Caco-2 (cell line): ENCODE results near the gene EPSTI1. TPM values are rescaled to one million over a fixed set of nuclear protein-coding genes. Genes with fewer than 3 reads are reported as not detected.

Experiments used
- BruUV-seq: library from RNA; stranded (reverse); fragments of 400-500 nt; replicated peaks from 2 replicates; lab custom pipeline; 2021; lab: Mats Ljungman, UMichigan
- CTCF ChIA-PET: fragments of 300-600 bp; sonication (Branson Sonifier 250); formaldehyde crosslinking; loops from one replicate; lab custom pipeline; 2022; ENCODE audit warnings: antibody characterized with exemption; lab: Charles Lee
- POLR2A ChIA-PET: fragments of 300-600 bp; sonication (Branson Sonifier 250); formaldehyde crosslinking; loops from one replicate; lab custom pipeline; 2022; ENCODE audit warnings: antibody characterized with exemption; lab: Charles Lee
- DNase-seq, 2 experiments: peaks; one replicate each; pipeline versions ENCODE4 v3.0.0 to v3.0.0-alpha.2; 2020 to 2022
- H3K27me3 ChIP-seq: replicated peaks from 2 replicates; pipeline ENCODE4 v1.6.0; 2011; ENCODE audit warnings: low read length; ENCODE audit not compliant: control insufficient read depth, insufficient read depth
- H3K36me3 ChIP-seq: 2 replicates; pipeline ENCODE4 v1.5.1; 2011; ENCODE audit warnings: low read length; ENCODE audit not compliant: control insufficient read depth, insufficient read depth
- H3K4me1 ChIP-seq: fragments of 250-450 bp; sonication (Bioruptor Pico); 2 replicates; pipeline ENCODE4 v1.5.1; 2020; ENCODE audit warnings: mild to moderate bottlenecking
- H3K4me3 ChIP-seq: 2 replicates; pipeline ENCODE4 v1.5.1; 2011; ENCODE audit warnings: low read depth, mild to moderate bottlenecking, control low read depth, low read length
- H3K9me3 ChIP-seq: fragments of 250-450 bp; sonication (Bioruptor Pico); 2 replicates; pipeline ENCODE4 v1.5.1; 2020; ENCODE audit warnings: mild to moderate bottlenecking, moderate library complexity
- H3K27ac Mint-ChIP-seq: one replicate; pipeline ENCODE4 v1.8.0; 2022; ENCODE audit warnings: mixed read lengths; ENCODE audit not compliant: unreplicated experiment
- H3K27me3 Mint-ChIP-seq: one replicate; pipeline ENCODE4 v1.8.0; 2022; ENCODE audit warnings: mixed read lengths; ENCODE audit not compliant: insufficient read depth, unreplicated experiment
- H3K36me3 Mint-ChIP-seq: one replicate; pipeline ENCODE4 v1.8.0; 2022; ENCODE audit warnings: mild to moderate bottlenecking, mixed read lengths; ENCODE audit not compliant: insufficient read depth, unreplicated experiment
- H3K4me1 Mint-ChIP-seq: one replicate; pipeline ENCODE4 v1.8.0; 2022; ENCODE audit warnings: low read depth, mixed read lengths; ENCODE audit not compliant: unreplicated experiment
- H3K4me3 Mint-ChIP-seq: one replicate; pipeline ENCODE4 v1.8.0; 2022; ENCODE audit warnings: mild to moderate bottlenecking, moderate library complexity, mixed read lengths; ENCODE audit not compliant: unreplicated experiment
- H3K9me3 Mint-ChIP-seq: one replicate; pipeline ENCODE4 v1.8.0; 2022; ENCODE audit warnings: mixed read lengths; ENCODE audit not compliant: unreplicated experiment
- intact Hi-C: fragments of 100-400 bp; cut with micrococcal nuclease; formaldehyde crosslinking; loops from one replicate; pipeline ENCODE4 v1.10.0; 2022; ENCODE audit not compliant: unreplicated experiment
- total RNA-seq: library from RNA; stranded (reverse); gene quantifications from 2 replicates; pipeline ENCODE4 v1.2.3, GENCODE V29; 2022
- TF ChIP-seq, protein P1 (sequence below), 2 experiments: fragments of 200-600 bp in 1 of 2; IDR thresholded peaks; 1 replicate in 1 of 2; 2 replicates in 1 of 2; pipeline versions ENCODE4 v1.5.1 to v1.8.0; 2011 to 2022; ENCODE audit warnings: antibody characterized with exemption in 1 of 2, control low read depth in 1 of 2, inconsistent platforms in 1 of 2, low read depth in 1 of 2, low read length in 1 of 2, mild to moderate bottlenecking in 1 of 2, moderate library complexity in 1 of 2; ENCODE audit not compliant: insufficient read depth in 1 of 2, severe bottlenecking in 1 of 2, unreplicated experiment in 1 of 2

EPSTI1 gene
- total RNA-seq, 1 experiment from 2014 or later = 86.5 TPM

DNA sequence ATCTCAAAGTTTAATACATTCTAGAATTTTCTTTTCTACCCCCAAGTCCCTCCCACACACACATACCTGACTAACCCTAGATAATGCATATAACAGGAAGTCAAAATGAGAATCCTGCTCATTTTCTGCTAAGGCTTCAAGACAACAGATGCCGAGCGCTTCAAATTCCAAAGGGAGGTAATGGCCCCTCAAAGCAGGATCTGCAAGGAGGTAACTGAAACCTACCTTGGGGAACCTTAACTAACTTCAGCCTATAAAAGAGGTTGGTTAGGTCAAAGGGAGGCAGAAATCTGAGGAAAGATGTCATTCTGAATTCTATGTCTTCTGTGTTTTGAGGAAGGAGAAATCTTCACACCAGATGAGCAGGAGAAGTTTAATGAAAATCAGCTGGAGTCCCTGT is 26.8 kb downstream of the EPSTI1 start:
- no peak for DNase-seq
- H3K27me3 Mint-ChIP-seq = no peaks in the 10 kb centered on the region
- Histone ChIP-seq H3K27me3 (no peaks in the 10 kb centered on the region), H3K4me1 (peaks cover 38% of the 10 kb centered on the region), H3K9me3 (no peaks in the 10 kb centered on the region), H3K36me3 (no peaks in the 10 kb centered on the region; the same call in 1 of the 2 replicates), H3K4me3 (no peak overlapping the region)
- ChIA-PET POLR2A (no interaction called here), CTCF (no interaction called here)
- no peak overlapping the region for H3K27ac Mint-ChIP-seq
- no peaks in the 10 kb centered on the region for H3K9me3 Mint-ChIP-seq
- intact Hi-C loops = no loop called here
- BruUV-seq = no TSS peak
- TF ChIP-seq, protein P1, sequence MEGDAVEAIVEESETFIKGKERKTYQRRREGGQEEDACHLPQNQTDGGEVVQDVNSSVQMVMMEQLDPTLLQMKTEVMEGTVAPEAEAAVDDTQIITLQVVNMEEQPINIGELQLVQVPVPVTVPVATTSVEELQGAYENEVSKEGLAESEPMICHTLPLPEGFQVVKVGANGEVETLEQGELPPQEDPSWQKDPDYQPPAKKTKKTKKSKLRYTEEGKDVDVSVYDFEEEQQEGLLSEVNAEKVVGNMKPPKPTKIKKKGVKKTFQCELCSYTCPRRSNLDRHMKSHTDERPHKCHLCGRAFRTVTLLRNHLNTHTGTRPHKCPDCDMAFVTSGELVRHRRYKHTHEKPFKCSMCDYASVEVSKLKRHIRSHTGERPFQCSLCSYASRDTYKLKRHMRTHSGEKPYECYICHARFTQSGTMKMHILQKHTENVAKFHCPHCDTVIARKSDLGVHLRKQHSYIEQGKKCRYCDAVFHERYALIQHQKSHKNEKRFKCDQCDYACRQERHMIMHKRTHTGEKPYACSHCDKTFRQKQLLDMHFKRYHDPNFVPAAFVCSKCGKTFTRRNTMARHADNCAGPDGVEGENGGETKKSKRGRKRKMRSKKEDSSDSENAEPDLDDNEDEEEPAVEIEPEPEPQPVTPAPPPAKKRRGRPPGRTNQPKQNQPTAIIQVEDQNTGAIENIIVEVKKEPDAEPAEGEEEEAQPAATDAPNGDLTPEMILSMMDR (IDR thresholded peaks at IDR 0.05; ENCODE audit: insufficient read depth in 1 of 2, low read depth in 1 of 2, low read length in 1 of 2, severe bottlenecking in 1 of 2, unreplicated experiment in 1 of 2) = no peak
- peaks cover 24% of the 10 kb centered on the region for H3K4me1 Mint-ChIP-seq
- no peak overlapping the region for H3K4me3 Mint-ChIP-seq
- H3K36me3 Mint-ChIP-seq = peaks cover 57% of the 10 kb centered on the region

DNA sequence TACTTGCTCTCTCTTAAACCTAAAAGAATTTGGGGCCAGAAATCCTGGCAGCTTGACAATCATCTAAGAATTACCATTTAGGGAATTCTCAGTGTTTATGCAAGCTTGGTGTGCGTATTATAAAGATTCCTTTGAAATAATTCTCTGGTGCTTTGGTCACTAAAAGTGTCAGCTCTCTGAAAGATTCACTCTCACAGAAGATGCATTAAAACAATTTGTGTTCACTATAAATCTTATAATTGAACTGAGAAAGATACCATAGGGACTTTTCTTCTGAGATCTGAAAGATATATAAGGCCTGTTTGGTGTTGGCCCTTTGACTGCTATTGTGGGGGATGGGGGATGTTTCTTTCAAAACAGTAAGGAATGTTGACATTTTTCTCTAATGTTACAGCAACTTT is 27.3 kb downstream of the EPSTI1 start:
- H3K27me3 Mint-ChIP-seq = no peaks in the 10 kb centered on the region
- H3K9me3 ChIP-seq = no peaks in the 10 kb centered on the region
- no peaks in the 10 kb centered on the region; the same call in 1 of the 2 replicates for H3K36me3 ChIP-seq
- no peak overlapping the region for H3K27ac Mint-ChIP-seq
- BruUV-seq = no TSS peak
- peaks cover 19% of the 10 kb centered on the region for H3K4me1 Mint-ChIP-seq
- intact Hi-C loops = no loop called here
- DNase-seq = no peak
- CTCF ChIA-PET = no interaction called here
- POLR2A ChIA-PET = no interaction called here
- H3K4me3 Mint-ChIP-seq = no peak overlapping the region
- peaks cover 54% of the 10 kb centered on the region for H3K36me3 Mint-ChIP-seq
- TF ChIP-seq, protein P1 (IDR thresholded peaks at IDR 0.05; ENCODE audit: insufficient read depth in 1 of 2, low read depth in 1 of 2, low read length in 1 of 2, severe bottlenecking in 1 of 2, unreplicated experiment in 1 of 2) = no peak
- H3K4me3 ChIP-seq = no peak overlapping the region
- H3K9me3 Mint-ChIP-seq = no peaks in the 10 kb centered on the region
- peaks cover 33% of the 10 kb centered on the region for H3K4me1 ChIP-seq
- H3K27me3 ChIP-seq = no peaks in the 10 kb centered on the region

DNA sequence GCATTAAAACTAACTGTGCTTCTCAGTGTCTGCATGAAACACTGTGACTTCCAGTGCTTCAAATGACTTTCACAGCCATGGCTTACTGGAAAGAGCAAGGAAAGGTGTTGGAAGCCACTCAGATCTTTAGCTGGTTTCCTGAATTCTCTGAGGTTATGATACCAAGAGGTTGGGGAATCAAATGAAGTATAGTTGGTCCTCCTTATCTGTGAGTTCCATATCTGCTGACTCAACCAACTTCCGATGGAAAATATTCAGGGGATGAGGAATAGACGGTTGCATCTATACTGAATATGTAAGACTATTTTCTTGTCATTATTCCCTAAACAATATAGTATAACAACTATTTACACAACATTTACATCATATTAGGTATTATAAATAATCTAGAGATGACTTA is 32.4 kb downstream of the EPSTI1 start:
- Histone ChIP-seq H3K4me1 (no peaks in the 10 kb centered on the region), H3K4me3 (no peak overlapping the region), H3K9me3 (no peaks in the 10 kb centered on the region; the same call in 1 of the 2 replicates), H3K27me3 (no peaks in the 10 kb centered on the region), H3K36me3 (no peaks in the 10 kb centered on the region; the same call in 1 of the 2 replicates)
- CTCF ChIA-PET = no interaction called here
- no peak overlapping the region for H3K4me3 Mint-ChIP-seq
- H3K27me3 Mint-ChIP-seq = no peaks in the 10 kb centered on the region
- peaks cover 62% of the 10 kb centered on the region for H3K36me3 Mint-ChIP-seq
- POLR2A ChIA-PET = no interaction called here
- no peak overlapping the region for H3K27ac Mint-ChIP-seq
- TF ChIP-seq, protein P1 (IDR thresholded peaks at IDR 0.05; ENCODE audit: insufficient read depth in 1 of 2, low read depth in 1 of 2, low read length in 1 of 2, severe bottlenecking in 1 of 2, unreplicated experiment in 1 of 2) = no peak
- intact Hi-C loops = no loop called here
- DNase-seq = no peak
- no TSS peak for BruUV-seq
- peaks cover 5% of the 10 kb centered on the region for H3K4me1 Mint-ChIP-seq
- H3K9me3 Mint-ChIP-seq = no peaks in the 10 kb centered on the region
